OCI-M1 (cell line): Measurements from ENCODE around the gene AIG1.

Source experiments
- DNase-seq: peaks from one replicate; lab custom pipeline; 2025; lab: John Stamatoyannopoulos, UW

The AIG1 gene

GRCh38 chr6:143097224-143097795 lies 36.6 kb downstream of the AIG1 start:
- DNase-seq = no peak

- peak; percentile 83 for DNase-seq
Observed at GRCh38 chr6:143098054-143098671, 37.5 kb downstream of the AIG1 start.

- DNase-seq = no peak
Observed at GRCh38 chr6:143099647-143100046, 39.0 kb downstream of the AIG1 start.

GRCh38 chr6:143100429-143100828 lies 39.7 kb downstream of the AIG1 start:
- DNase-seq = no peak

- no peak for DNase-seq
Observed at GRCh38 chr6:143103916-143104315, 43.2 kb downstream of the AIG1 start.

GRCh38 chr6:143107440-143107839 lies 46.8 kb downstream of the AIG1 start:
- no peak for DNase-seq

GRCh38 chr6:143107911-143108761 lies 47.4 kb downstream of the AIG1 start:
- DNase-seq = no peak

GRCh38 chr6:143109196-143109595 lies 48.5 kb downstream of the AIG1 start:
- DNase-seq = no peak

GRCh38 chr6:143110572-143110971 lies 49.9 kb downstream of the AIG1 start:
- DNase-seq = no peak

- DNase-seq = no peak
Observed at GRCh38 chr6:143110996-143111395, 50.3 kb downstream of the AIG1 start.

GRCh38 chr6:143111443-143111842 lies 50.8 kb downstream of the AIG1 start:
- DNase-seq = no peak

- DNase-seq = no peak
Observed at GRCh38 chr6:143112084-143112768, 51.5 kb downstream of the AIG1 start.

GRCh38 chr6:143112837-143113236 lies 52.1 kb downstream of the AIG1 start:
- no peak for DNase-seq

GRCh38 chr6:143115728-143116127 lies 55.0 kb downstream of the AIG1 start:
- no peak for DNase-seq

GRCh38 chr6:143117108-143117507 lies 56.4 kb downstream of the AIG1 start:
- DNase-seq = peak; percentile 76

- no peak for DNase-seq
Observed at GRCh38 chr6:143119260-143119659, 58.6 kb downstream of the AIG1 start.

- no peak for DNase-seq
Observed at GRCh38 chr6:143123081-143123480, 62.4 kb downstream of the AIG1 start.

- DNase-seq = no peak
Observed at GRCh38 chr6:143123941-143124340, 63.3 kb downstream of the AIG1 start.

- DNase-seq = no peak
Observed at GRCh38 chr6:143125455-143125854, 64.8 kb downstream of the AIG1 start.

- no peak for DNase-seq
Observed at GRCh38 chr6:143125864-143126573, 65.3 kb downstream of the AIG1 start.

GRCh38 chr6:143126574-143126941 lies 65.9 kb downstream of the AIG1 start:
- DNase-seq = no peak
